Stimulated activated CD8-positive, alpha-beta memory T cell treated with anti-CD3 and anti-CD28 coated beads, Interleukin-2, amount 100 ng/mL, for 48 hours (primary cell): ENCODE results near the gene DHRS1.
"Not testable (repeated sequence)": the region's sequence is repeated elsewhere in the genome, so short reads cannot be mapped to it uniquely, and the experiment has no call there.

ENCODE experiments used
- DNase-seq, 2 donors: peaks; one replicate each; pipeline ENCODE4 v3.0.0-alpha.2; 2020; ENCODE audit warnings: low read depth in 2 of 2

The DHRS1 gene

GRCh38 chr14:24247422-24247821 lies 52.2 kb downstream of the DHRS1 start:
- DNase-seq = no peak

GRCh38 chr14:24246765-24247212 lies 52.8 kb downstream of the DHRS1 start:
- no peak for DNase-seq

GRCh38 chr14:24245350-24245749 lies 54.2 kb downstream of the DHRS1 start:
- not testable (repeated sequence) for DNase-seq

GRCh38 chr14:24243336-24243836 lies 56.2 kb downstream of the DHRS1 start:
- no peak for DNase-seq

GRCh38 chr14:24241829-24242443 lies 57.6 kb downstream of the DHRS1 start:
- peak; percentile 88 to 89 for DNase-seq
